HG02759 (cell line): ENCODE data around the gene GFI1B.
A peak's percentile ranks its signal among the peaks of the same experiment; 100 is the strongest.
"Not testable (repeated sequence)": the region's sequence is repeated elsewhere in the genome, so short reads cannot be mapped to it uniquely, and the experiment has no call there.

Source experiments
- ATAC-seq: cut with Tn5 transposase; IDR thresholded peaks from one replicate; pipeline ENCODE4 v1.9.1; 2021; ENCODE audit warnings: mild to moderate bottlenecking, moderate library complexity; ENCODE audit not compliant: unreplicated experiment

The GFI1B gene

DNA sequence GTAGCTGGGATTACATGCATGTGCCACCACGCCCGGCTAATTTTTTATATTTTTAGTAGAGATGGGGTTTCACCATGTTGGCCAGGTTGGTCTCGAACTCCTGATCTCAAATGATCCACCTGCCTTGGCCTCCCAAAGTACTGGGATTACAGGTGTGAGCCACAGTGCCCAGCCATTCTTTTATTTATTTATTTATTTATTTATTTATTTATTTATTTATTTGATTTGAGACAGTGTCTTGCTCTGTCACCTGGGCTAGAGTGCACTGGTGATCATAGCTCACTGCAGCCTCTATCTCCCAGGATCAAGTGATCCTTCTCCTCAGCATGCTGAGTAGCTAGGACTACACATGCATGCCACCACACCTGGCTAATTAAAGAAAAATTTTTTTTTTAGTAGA lies 10.6 kb upstream of the GFI1B start:
- ATAC-seq, result not testable (repeated sequence)

DNA sequence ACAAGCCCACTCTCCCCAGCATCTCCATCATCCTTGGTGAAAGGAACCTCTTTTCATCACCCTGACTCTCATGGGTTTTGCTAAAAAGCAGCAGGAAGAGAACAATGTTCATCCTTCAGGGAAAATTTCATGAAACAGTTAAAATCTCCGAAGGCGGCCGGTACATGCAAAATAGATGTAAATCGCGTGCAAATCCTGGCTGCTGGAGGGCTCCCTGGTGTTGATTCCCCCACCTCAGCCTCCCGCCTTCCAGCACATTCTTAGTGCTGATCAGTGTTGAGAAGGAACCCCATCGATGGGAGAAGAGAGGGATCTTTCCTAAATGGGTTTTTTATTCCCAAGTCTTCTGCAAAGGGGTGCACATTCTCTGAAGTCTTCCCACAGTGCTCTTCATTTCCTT lies 8.7 kb upstream of the GFI1B start:
- ATAC-seq, result no peak

DNA sequence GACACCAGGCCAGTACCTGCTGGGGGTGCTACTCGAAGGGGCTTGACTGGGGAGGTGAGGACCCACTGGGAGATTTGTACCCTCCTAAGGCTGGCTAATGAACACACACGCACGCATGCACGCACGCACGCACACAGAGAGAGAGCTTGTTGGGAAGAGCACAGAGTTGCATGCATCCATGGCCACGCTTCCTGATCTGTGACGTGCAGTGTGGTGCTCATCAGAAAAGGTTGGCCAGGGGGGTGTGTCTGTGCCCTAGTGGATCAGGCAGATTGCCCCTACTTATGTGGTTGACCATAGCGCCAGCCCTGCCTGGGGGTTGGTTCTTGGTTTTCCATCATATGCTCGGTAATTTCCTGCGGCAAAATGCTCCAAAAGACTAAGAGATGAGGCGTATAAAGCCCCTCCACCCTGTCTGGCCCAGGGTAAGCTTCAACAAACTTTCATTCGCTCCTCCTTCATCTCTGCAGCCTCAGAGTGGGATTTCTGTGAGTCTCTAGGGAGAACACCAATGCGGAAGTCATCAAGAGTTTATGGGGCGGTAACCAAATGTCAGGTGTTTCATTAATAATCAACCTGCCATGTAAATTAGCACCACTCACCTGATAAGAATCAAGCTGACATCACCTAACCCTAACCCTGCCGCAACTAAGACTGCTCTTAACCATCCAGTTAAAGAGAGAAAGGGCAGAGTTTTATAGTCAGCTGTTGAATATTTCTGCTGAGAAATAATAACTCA lies 8.0 kb upstream of the GFI1B start:
- no peak for ATAC-seq

DNA sequence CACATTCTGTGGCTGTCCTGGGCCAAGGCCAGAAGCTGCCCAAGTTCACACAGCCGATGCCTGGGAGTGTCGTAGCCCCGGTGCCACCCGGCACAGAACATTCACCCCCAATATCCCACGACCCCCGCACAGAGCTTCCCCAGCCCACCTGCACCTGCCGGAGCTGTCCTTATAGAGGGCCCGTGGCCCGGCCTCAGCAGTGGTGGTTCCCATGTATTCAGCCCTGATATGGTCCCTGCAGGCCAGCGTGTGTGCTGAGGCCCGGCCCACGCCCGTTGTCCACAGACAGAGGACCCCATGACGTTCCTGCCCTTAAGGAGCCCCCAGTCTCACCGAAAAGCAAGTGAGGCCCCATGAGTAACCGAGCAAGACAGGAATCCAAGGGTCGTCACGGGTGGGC lies 5.3 kb upstream of the GFI1B start:
- ATAC-seq, result no peak

DNA sequence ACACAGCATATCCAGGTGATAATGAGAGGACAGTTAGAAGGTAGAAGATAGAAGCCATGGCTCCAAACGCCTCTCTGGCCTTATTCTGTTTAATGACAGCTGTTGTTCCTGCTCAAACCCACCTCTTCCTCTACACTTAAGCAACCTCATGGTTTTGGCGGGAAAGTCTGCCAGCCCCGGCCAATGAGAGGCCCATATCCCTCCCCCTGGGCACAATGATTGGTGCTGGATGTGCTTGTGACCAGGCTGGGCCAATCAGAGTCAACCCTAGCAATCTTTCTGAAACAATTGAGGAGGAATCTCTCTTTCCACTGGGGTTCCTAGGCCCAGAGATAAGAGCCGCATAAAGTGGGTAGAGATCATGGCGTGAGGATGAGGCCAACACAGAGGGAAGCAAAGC lies 4.8 kb upstream of the GFI1B start:
- ATAC-seq, result no peak

DNA sequence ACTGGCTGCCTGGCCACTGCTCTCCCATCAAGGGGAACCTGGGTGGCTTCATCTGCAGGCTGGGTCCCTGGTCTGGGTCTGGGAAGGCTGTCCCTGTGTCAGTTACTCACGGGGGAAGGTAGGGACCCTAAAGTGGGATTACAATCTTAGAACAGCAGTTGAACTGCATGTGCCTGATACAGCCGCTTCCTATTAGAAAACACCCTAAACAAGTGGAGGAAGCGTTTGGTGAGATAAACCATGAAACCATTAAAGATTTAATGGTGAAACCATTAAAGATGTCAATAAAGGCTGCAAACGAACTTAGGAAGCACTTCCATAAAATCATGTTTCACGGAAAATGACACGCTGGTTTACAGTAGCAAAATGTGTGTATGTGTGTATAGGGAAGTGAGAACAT lies 2.5 kb upstream of the GFI1B start:
- no peak for ATAC-seq

DNA sequence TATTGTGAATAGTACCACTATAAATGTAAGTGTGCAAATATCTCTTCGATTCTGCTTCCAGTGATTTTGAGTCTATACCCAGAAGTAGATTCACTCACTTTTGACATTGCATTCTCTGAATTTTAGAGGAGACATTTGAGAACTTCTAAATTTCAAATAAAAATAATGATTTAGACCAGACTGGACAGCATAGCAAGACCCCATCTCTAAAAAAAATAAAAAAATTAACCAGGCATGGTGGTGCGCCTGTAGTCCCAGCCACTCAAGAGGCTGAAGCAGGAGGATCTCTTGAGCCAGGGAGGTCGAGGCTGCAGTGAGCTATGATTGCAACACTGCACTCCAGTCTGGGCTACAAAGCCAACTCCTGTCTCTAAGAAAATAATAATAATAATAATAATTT lies 1.9 kb upstream of the GFI1B start:
- no peak for ATAC-seq

DNA sequence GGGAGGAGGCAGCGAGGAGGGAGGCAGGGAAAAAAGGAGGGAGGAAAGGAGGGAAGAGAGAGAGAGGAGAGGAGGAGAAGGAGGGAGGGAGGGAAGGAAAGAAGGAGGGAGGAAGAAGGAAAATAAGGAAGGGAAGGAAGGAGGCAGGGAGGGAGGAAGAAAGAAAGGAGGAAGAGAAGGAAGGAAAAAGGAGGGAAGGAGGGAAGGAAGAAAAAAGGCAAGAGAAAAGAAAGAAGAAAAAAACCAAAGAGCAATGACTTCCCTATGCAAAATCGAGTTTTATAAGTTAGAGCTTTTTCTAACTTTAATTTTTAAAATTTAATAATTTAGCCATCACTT lies 413 bp upstream of the GFI1B start:
- ATAC-seq, result no peak

DNA sequence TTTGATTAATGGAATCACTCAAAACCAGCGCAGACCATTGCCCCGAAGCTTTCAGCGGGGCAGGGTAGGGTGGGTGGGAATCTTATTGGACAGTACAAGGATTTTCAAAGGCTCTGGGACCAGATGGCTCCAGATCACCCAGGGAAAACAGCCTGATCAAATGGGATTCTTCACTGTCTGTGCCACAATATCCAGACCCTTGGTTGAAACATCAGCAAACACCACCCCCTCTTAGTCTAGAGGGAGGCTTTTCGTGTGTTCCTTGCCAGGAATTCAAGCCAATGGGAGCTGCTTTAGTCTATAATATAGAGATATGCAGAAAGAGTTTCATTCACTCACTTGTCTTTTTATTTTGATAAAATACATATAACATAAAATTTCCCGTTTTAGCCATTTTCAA lies 1.7 kb downstream of the GFI1B start:
- ATAC-seq, result no peak

DNA sequence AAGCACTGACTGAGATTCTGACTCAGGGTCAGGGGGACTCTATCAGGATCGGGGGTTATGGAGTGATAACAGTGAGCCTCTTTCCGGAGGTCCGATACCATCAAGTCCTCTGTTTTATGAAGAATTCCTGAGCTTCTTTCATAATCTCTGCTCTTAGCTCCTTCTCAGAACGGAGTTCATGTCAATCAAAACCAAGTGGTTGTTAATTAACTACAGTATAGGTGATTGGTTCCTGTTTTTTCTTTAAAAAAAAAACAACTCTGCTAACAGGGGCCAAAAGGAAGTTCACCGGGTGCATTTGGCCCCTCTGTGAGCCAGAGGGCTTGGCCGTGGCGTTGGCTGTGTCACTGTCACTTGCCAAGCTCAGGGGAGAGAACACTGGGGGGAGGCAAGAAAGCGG lies 4.0 kb downstream of the GFI1B start:
- peak; percentile 51 for ATAC-seq

DNA sequence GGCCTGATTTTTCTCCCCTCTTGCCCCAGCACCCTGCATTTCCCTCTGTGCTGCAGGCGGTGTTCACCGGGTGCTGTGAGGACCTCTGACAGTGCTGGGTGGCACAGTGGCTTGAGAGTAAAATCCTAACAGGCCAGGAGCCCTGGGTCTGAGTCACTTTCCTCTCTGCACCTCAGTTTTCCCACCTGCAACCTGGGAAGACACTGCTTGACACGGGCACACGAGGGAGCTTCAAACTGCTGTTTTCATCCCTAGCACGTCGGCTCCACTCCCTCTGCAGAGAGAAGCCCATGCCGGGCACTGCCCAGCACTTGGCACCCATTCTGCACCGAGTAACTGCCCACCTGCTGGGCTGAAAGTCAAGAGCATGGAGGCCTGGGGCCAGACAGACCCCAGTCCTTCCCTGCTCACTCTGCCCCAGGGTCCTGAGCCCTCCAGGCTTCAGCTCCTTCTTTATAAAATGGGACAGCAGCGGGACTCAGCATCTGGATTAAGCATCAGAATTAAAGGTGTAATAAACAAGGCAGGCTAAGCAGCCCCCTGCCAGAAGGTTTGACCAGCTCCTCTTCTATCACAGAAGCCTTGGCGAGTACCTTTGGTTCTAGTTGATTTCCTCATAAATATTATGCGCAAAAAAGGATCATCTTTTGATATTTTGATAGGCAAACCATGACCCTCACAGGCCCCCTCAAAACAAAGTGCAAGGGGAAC lies 5.2 kb downstream of the GFI1B start:
- ATAC-seq, result no peak

DNA sequence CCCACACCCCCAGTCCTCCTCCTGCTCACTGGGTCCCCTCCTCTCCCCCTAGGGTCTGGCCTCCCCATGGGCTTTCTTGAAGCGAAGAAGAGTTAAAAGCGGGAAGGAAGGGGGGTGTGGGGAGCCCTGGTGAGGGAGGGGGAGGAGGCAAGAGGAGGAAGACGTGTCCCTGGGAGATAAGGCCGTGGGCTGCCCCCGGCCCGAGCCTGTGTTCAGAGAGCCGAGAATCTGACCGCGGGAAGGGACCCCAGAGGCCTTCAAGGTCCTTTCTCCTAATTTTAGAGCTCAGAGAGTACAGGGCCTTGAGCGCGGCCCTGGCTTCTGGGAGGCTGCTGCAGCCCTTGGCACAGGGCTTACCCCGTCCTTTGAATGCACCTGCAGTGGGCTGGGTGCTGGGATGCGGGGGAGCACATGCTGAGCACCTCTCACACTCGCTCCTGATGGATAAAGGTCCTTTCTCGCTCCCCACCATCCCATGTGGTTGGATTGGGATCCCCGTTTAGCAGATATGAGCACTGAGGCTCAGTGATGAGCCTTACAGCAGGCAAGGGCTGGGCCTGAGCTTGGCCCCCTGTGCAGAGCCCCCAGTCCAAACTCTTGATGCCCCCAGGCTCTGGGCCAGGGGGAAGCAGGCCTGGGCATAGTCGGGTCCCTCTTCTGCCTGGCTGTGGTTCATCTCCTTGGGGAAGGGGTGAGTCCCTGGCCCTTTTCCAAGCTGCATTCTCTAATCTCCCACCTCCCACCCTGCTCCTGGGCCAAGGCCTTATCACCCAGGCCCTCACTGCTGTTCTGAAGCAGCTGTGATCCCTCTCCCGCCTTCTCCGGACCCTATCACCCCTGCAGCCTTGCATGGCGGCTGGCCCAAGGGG lies 5.9 kb downstream of the GFI1B start:
- ATAC-seq, result no peak

DNA sequence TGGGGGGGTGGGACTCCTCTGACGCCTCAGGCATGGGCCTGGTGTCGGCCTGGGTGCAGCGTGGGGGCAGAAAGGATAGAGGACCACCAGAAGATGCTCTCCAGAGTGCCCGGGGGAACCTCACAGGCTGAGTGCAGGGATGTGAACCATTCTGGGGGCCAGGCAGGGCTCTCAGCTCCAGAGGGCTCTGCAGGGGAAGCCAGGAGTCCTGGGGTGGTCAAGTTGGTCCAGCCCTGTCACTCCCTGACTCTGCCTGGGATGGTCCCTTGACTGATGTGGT lies 6.5 kb downstream of the GFI1B start:
- no peak for ATAC-seq

DNA sequence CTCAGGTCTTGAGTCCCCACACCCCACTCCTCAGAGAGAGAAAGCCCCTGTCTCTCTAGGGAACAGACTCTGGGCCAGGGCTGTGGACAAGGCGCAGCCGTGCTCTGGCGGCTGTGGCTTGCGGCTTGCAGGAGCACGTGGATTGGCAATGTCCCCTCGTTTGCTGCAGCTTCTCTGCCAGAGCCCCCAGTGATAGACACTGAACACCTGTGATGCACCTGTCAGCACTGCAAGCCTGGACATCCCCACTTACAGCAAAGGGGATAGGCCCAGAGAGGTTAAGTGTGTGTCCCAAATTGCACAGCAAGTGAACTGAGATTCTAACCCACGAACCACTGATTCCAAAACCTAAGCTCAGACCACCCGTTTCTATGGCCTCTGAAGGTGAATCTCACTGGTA lies 7.0 kb downstream of the GFI1B start:
- no peak for ATAC-seq

DNA sequence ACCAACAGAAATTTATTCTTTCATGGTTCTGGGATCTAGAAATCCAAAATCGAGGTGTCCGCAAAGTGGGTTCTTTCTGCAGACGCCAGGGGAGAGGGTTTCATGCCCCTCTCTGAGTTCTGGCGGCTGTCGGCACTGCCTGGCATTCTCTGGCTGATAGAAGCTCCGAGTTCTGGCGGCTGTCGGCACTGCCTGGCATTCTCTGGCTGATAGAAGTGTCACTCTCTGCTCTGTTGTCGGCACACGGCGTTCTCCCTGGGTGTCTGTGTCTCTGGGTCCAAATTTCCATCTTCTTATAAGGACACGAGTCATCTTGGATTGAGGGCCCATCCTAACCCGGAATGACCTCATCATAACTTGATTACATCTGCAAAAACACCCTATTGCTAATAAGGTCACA lies 7.6 kb downstream of the GFI1B start:
- ATAC-seq, result no peak

DNA sequence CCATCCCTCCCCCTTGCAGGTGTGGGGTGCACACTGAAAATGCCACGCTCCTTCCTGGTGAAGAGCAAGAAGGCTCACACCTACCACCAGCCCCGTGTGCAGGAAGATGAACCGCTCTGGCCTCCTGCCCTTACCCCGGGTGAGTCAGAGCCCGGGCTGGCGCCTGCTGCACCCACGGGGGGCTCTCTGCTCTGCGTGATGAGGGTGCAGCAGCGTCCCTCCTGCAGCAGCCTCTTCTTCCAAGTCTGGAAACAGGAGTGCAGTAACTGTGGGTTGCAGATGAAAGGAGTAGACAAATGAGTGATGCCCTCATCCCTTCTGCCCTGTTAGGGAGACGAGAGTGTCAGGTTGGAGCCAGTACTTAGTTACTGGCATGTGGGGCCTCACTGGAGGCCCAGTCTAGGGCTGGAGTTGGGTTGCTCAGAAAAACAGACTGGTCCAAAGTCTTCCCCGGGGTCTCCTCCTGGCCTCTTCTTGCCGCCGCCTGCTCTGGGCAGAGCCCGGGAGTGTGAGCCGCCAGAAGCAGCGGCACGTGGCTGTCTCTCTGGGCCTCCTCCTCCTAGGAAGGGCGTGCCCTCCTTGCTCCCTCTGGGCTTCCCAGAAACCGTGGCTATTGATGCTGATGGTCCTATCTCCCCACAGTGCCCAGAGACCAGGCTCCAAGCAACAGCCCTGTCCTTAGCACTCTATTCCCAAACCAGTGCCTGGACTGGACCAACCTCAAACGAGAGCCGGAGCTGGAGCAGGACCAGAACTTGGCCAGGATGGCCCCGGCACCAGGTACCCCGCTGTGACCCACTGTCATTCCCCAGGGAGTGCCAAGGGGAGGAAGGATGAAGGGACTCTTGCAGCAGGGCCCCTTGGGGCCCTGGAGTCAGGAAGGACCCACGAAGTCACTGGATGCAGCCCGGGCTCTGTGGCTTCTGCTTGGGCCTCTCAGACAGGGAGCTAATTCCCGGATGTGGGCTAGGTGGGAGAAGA lies 8.4 kb downstream of the GFI1B start:
- no peak for ATAC-seq

DNA sequence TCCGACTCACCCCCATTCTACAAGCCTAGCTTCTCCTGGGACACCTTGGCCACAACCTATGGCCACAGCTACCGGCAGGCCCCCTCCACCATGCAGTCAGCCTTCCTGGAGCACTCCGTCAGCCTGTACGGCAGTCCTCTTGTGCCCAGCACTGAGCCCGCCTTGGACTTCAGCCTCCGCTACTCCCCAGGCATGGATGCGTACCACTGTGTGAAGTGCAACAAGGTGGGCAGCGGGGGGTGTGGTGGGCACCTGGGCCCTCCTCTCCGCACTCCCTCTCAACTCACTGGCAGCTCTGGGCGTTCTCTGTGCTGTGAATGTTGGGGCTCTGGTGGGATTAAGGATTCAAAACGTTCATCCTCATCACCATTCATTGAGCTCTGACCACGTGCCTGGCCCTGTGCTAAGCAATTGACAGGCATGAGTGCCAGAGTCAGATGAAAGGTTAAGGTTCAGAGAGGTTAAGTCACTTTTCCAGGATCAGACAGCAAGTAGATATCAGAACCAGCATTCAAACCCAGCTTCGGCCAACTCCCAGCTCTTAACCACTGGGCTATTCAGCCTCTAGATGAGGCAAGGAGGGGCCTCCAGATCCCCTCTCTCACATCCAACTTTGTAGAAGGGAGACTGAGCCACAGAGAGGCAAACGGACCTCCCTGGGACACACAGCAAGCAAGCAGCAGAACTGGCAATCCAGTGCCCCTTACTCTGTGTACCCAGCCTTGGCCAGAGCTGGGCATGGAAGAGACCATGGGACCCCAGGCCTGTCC lies 9.9 kb downstream of the GFI1B start:
- ATAC-seq, result no peak

DNA sequence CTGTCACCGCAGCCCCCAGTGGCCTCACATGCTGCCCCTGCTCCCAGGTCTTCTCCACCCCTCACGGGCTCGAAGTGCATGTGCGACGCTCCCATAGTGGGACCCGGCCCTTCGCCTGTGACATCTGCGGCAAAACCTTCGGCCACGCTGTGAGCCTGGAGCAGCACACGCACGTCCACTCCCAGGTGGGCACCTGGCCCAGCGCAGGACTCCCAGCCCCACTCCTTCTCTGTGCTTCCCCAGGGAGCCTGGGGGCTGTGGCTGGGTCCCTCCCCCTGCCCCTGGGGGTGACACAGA lies 10.5 kb downstream of the GFI1B start:
- ATAC-seq, result no peak

DNA sequence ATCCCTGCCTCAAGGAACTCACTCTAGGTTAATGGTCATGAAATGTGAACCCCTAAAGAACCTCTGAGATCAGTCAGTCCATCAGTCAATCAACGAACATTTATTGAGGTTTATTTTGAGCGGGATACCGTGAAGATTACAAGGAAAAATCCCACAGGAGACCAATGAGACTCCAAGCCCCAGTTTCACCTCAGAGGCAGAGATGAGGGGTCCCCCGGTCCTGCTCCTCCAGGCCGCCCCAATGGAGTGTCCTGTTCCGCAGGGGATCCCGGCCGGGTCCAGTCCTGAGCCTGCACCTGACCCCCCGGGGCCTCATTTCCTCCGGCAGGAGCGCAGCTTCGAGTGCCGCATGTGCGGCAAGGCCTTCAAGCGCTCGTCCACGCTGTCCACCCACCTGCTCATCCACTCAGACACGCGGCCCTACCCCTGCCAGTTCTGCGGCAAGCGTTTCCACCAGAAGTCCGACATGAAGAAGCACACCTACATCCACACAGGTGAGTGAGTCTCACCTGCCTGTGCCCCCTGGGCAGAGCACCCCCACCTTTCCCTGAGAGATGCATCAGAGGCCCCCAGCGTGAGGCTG lies 11.0 kb downstream of the GFI1B start:
- no peak for ATAC-seq

DNA sequence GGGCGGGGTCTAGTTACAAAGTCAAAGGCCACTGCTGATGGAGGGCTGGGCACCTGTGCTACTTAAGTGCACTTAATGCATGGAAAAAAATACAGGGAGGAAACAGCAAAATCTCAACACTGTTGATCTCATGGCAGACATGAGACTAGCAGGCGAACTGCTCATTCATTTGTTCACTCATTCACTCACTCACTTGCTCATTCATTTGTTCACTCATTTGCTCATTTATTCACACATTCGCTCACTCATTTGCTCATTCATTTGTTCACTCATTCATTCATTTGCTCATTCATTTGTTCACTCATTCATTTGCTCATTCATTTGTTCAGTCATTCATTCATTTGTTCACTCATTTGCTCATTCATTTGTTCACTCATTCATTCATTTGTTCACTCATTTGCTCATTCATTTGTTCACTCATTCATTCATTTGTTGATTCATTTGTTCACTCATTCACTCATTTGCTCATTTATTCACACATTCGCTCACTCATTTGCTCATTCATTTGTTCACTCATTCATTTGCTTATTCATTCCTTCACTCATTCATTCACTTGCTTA lies 11.6 kb downstream of the GFI1B start:
- ATAC-seq, result not testable (repeated sequence)
